Thymus (tissue), 11 donors: ENCODE measurements around the gene HES5. TPM values are rescaled to one million over a fixed set of nuclear protein-coding genes. Genes with fewer than 3 reads are reported as not detected.
"Not testable (repeated sequence)": the region's sequence is repeated elsewhere in the genome, so short reads cannot be mapped to it uniquely, and the experiment has no call there.

ENCODE experiments used
- DNase-seq, 9 donors: peaks; one replicate each; pipeline ENCODE4 v3.0.0-alpha.2; 2013; ENCODE audit warnings: low spot score in 9 of 9, low read depth in 6 of 9, missing footprints in 1 of 9
- H3K27ac ChIP-seq, 2 donors: one replicate each; pipeline ENCODE4 v1.5.1; 2013; ENCODE audit warnings: control low read depth in 1 of 2, low read depth in 1 of 2, low read length in 1 of 2, mild to moderate bottlenecking in 1 of 2, moderate library complexity in 1 of 2
- H3K27me3 ChIP-seq, 2 donors: one replicate each; pipeline ENCODE4 v1.5.1; 2013; ENCODE audit warnings: low read length in 1 of 2; ENCODE audit not compliant: control insufficient read depth in 2 of 2, insufficient read depth in 1 of 2
- H3K36me3 ChIP-seq, 2 donors: one replicate each; pipeline ENCODE4 v1.5.1; 2013; ENCODE audit warnings: low read length in 1 of 2, mild to moderate bottlenecking in 1 of 2, moderate library complexity in 1 of 2; ENCODE audit not compliant: control insufficient read depth in 2 of 2, insufficient read depth in 2 of 2
- H3K4me1 ChIP-seq, 2 donors: one replicate each; pipeline ENCODE4 v1.5.1; 2013; ENCODE audit warnings: low read length in 2 of 2; ENCODE audit not compliant: control insufficient read depth in 2 of 2, insufficient read depth in 2 of 2
- H3K4me3 ChIP-seq, 2 donors: one replicate each; pipeline ENCODE4 v1.5.1; 2013; ENCODE audit warnings: low read length in 2 of 2, control low read depth in 1 of 2, mild to moderate bottlenecking in 1 of 2
- H3K9me3 ChIP-seq, 2 donors: one replicate each; pipeline ENCODE4 v1.5.1; 2013; ENCODE audit warnings: low read length in 1 of 2, mild to moderate bottlenecking in 1 of 2; ENCODE audit not compliant: control insufficient read depth in 2 of 2, insufficient read depth in 1 of 2
- WGBS: extraction: QIAGEN DNeasy Blood & Tissue Kit; methylation state at CpG from one replicate; pipeline ENCODE4 v1.1.7; 2013; 5-methylcytosine and 5-hydroxymethylcytosine counted together
- polyA plus RNA-seq: library from polyadenylated mRNA; stranded (reverse); fragments of 200-250 nt; gene quantifications from one replicate; pipeline ENCODE4 v1.2.3, GENCODE V29; 2013
- total RNA-seq: library from RNA; stranded (reverse); fragments of 120-200 nt; gene quantifications from one replicate; pipeline ENCODE4 v1.2.4, GENCODE V29; 2013
- donor health status: healthy.

Gene HES5
- total and polyA plus RNA-seq, 2 donors = 0.38 to 0.55 TPM

- H3K4me3 ChIP-seq, H3K36me3 ChIP-seq, H3K9me3 ChIP-seq, H3K27me3 ChIP-seq, H3K27ac ChIP-seq, DNase-seq: not testable (repeated sequence)
- WGBS = 95% methylated on average over 10 of the region's 12 CpGs
- peaks cover 18 to 46% of the 10 kb centered on the region in 2 donors for H3K4me1 ChIP-seq
Measured at GRCh38 chr1:2550309-2550861, 20.3 kb upstream of the HES5 start.

GRCh38 chr1:2549367-2550029 is 19.4 kb upstream of the HES5 start:
- H3K27ac ChIP-seq = peak overlapping the region; percentile 93 to 99
- H3K9me3 ChIP-seq, H3K27me3 ChIP-seq, H3K36me3 ChIP-seq: not testable (repeated sequence)
- peak in 1 of 9 donors; percentile 33 for DNase-seq
- H3K4me1 ChIP-seq = peaks cover 15 to 46% of the 10 kb centered on the region in 2 donors
- H3K4me3 ChIP-seq = peak overlapping the region in 1 of 2 donors; percentile 16
- WGBS = 78% methylated on average over 25 of the region's 28 CpGs

- H3K4me3 ChIP-seq = peak overlapping the region; percentile 83 to 88
- WGBS = 13% methylated on average over 17 of the region's 17 CpGs
- peak overlapping the region; percentile 93 to 99 for H3K27ac ChIP-seq
- H3K36me3 ChIP-seq = no peaks in the 10 kb centered on the region
- no peaks in the 10 kb centered on the region for H3K27me3 ChIP-seq
- H3K4me1 ChIP-seq = peaks cover 28 to 53% of the 10 kb centered on the region in 2 donors
- peak in 5 of 9 donors; percentile 62 to 89 (median 80) for DNase-seq
- H3K9me3 ChIP-seq = no peaks in the 10 kb centered on the region
Measured at GRCh38 chr1:2548068-2548589, 18.1 kb upstream of the HES5 start.

GRCh38 chr1:2547210-2548067 is 17.4 kb upstream of the HES5 start:
- Histone ChIP-seq H3K4me1 (peaks cover 29 to 60% of the 10 kb centered on the region in 2 donors), H3K36me3 (no peaks in the 10 kb centered on the region), H3K4me3 (peak overlapping the region; percentile 83 to 88), H3K27ac (peak overlapping the region; percentile 93 to 99), H3K9me3 (no peaks in the 10 kb centered on the region), H3K27me3 (no peaks in the 10 kb centered on the region)
- WGBS = 18% methylated on average over 27 of the region's 27 CpGs
- peak in 1 of 9 donors; percentile 75 for DNase-seq

- peak in 7 of 9 donors; percentile 83 to 95 (median 88) for DNase-seq
- Histone ChIP-seq H3K9me3 (no peaks in the 10 kb centered on the region), H3K27me3 (peaks cover 0 to 2% of the 10 kb centered on the region in 2 donors), H3K4me3 (peak overlapping the region; percentile 83 to 88), H3K27ac (peak overlapping the region; percentile 93 to 99), H3K36me3 (no peaks in the 10 kb centered on the region), H3K4me1 (peaks cover 31 to 66% of the 10 kb centered on the region in 2 donors)
- under 1% methylated on average over 52 of the region's 52 CpGs for WGBS
Measured at GRCh38 chr1:2546515-2547209, 16.6 kb upstream of the HES5 start.

- Histone ChIP-seq H3K4me1 (peaks cover 34 to 73% of the 10 kb centered on the region in 2 donors), H3K27ac (peak overlapping the region; percentile 93 to 99), H3K9me3 (no peaks in the 10 kb centered on the region), H3K27me3 (peaks cover 0 to 6% of the 10 kb centered on the region in 2 donors), H3K4me3 (peak overlapping the region; percentile 83 to 88), H3K36me3 (no peaks in the 10 kb centered on the region)
- peak in 7 of 9 donors; percentile 77 to 95 (median 89) for DNase-seq
- WGBS = 2% methylated on average over 41 of the region's 43 CpGs
Measured at GRCh38 chr1:2545754-2546514, 15.9 kb upstream of the HES5 start.

GRCh38 chr1:2544875-2545640 is 15.0 kb upstream of the HES5 start:
- Histone ChIP-seq H3K9me3 (no peaks in the 10 kb centered on the region), H3K4me1 (peaks cover 40 to 81% of the 10 kb centered on the region in 2 donors), H3K27me3 (peaks cover 0 to 10% of the 10 kb centered on the region in 2 donors), H3K36me3 (no peaks in the 10 kb centered on the region), H3K4me3 (no peak overlapping the region), H3K27ac (peak overlapping the region; percentile 53 to 82)
- 94% methylated on average over 19 of the region's 19 CpGs for WGBS
- no peak for DNase-seq
